Ishikawa (cell line): ENCODE results near the gene RBM19.

Source experiments
- CEBPB ChIP-seq: IDR thresholded peaks from 2 replicates; pipeline ENCODE4 v1.6.1; 2012
- EP300 ChIP-seq: IDR thresholded peaks from 2 replicates; pipeline ENCODE4 v1.6.1; 2012; ENCODE audit warnings: borderline replicate concordance
- FOXM1 ChIP-seq: IDR thresholded peaks from 2 replicates; pipeline ENCODE4 v1.6.1; 2012; ENCODE audit warnings: low read depth, borderline replicate concordance
- TCF12 ChIP-seq: IDR thresholded peaks from 2 replicates; pipeline ENCODE4 v1.6.1; 2012; ENCODE audit warnings: low read depth

GRCh38 chr12:113911971-113912759, 54.0 kb downstream of the RBM19 start:
- no peak for TF ChIP-seq FOXM1
- TF ChIP-seq CEBPB: no peak
- no peak for TF ChIP-seq TCF12
- no peak for TF ChIP-seq EP300
